H1 (cell line): ENCODE results near the gene PRR33. TPM values are rescaled to one million over a fixed set of nuclear protein-coding genes. Genes with fewer than 3 reads are reported as not detected.

ENCODE experiments used
- CTCF ChIA-PET: fragments of 300-600 bp; sonication (Branson Sonifier 250); formaldehyde crosslinking; loops from one replicate; lab custom pipeline; 2021; ENCODE audit not compliant: partially characterized antibody; lab: Charles Lee
- POLR2A ChIA-PET: fragments of 300-600 bp; sonication (Branson Sonifier 250); formaldehyde crosslinking; loops from one replicate; lab custom pipeline; 2021; ENCODE audit warnings: inconsistent platforms; ENCODE audit not compliant: partially characterized antibody; lab: Charles Lee
- DNase-seq, 2 experiments: peaks; one replicate each; pipeline versions ENCODE4 v3.0.0 to v3.0.0-alpha.2; 2010 to 2022; ENCODE audit warnings: low spot score in 2 of 2, low read depth in 1 of 2, mixed read lengths in 1 of 2
- FAIRE-seq: peaks from 2 replicates; lab custom pipeline; 2011; peaks lifted over from hg19 to GRCh38; lab: Jason Lieb, UNC
- H2AFZ ChIP-seq: 2 replicates; pipeline ENCODE4 v1.8.1; 2012; ENCODE audit warnings: low read length, inconsistent platforms
- H2AK5ac ChIP-seq: 2 replicates; pipeline ENCODE4 v1.6.1; 2013; ENCODE audit warnings: low read depth, low read length
- H2BK120ac ChIP-seq: replicated peaks from 2 replicates; pipeline ENCODE3; 2013; ENCODE audit warnings: low read depth, low read length, inconsistent platforms
- H2BK12ac ChIP-seq: 2 replicates; pipeline ENCODE4 v1.6.1; 2013; ENCODE audit warnings: low read depth, low read length
- H2BK15ac ChIP-seq: 2 replicates; pipeline ENCODE4 v1.6.1; 2013; ENCODE audit warnings: low read length
- H2BK20ac ChIP-seq: 2 replicates; pipeline ENCODE4 v1.6.1; 2013; ENCODE audit warnings: low read length
- H2BK5ac ChIP-seq: 2 replicates; pipeline ENCODE4 v1.6.1; 2013; ENCODE audit warnings: low read depth, low read length
- H3K14ac ChIP-seq: 2 replicates; pipeline ENCODE4 v1.6.1; 2013; ENCODE audit warnings: inconsistent platforms; ENCODE audit not compliant: insufficient read length
- H3K18ac ChIP-seq: 2 replicates; pipeline ENCODE4 v1.6.1; 2013; ENCODE audit warnings: low read length; ENCODE audit errors: extremely low read depth
- H3K23ac ChIP-seq: 2 replicates; pipeline ENCODE4 v1.6.1; 2013; ENCODE audit warnings: inconsistent platforms; ENCODE audit not compliant: insufficient read length
- H3K23me2 ChIP-seq: 2 replicates; pipeline ENCODE4 v1.6.1; 2013; ENCODE audit warnings: low read depth, low read length
- H3K27ac ChIP-seq: 2 replicates; pipeline ENCODE4 v1.6.1; 2011; ENCODE audit warnings: low read depth, low read length, inconsistent platforms
- H3K27me3 ChIP-seq, 4 experiments: replicated peaks in 1 of 4; 1 replicate in 1 of 4; 2 replicates in 3 of 4; pipeline versions ENCODE4 v1.6.1 to v1.8.1; 2011 to 2013; ENCODE audit warnings: low read length in 3 of 4, mild to moderate bottlenecking in 3 of 4, inconsistent platforms in 2 of 4, mixed read lengths in 2 of 4, moderate library complexity in 1 of 4; ENCODE audit not compliant: control insufficient read depth in 3 of 4, insufficient read depth in 3 of 4; ENCODE audit errors: extremely low read depth in 1 of 4
- H3K36me3 ChIP-seq, 4 experiments: 2 replicates each; pipeline versions ENCODE4 v1.6.1 to v1.8.1; 2011 to 2013; ENCODE audit warnings: mild to moderate bottlenecking in 4 of 4, low read length in 3 of 4, moderate library complexity in 2 of 4, control low read depth in 1 of 4, inconsistent platforms in 1 of 4; ENCODE audit not compliant: insufficient read depth in 4 of 4, control insufficient read depth in 2 of 4
- H3K4ac ChIP-seq: replicated peaks from 2 replicates; pipeline ENCODE3; 2013; ENCODE audit warnings: low read length, low read depth, mixed read lengths, inconsistent platforms; ENCODE audit not compliant: insufficient read length
- H3K4me1 ChIP-seq, 4 experiments: replicated peaks in 1 of 4; 1 replicate in 1 of 4; 2 replicates in 3 of 4; pipeline versions ENCODE4 v1.6.1 to v1.8.1; 2011 to 2013; ENCODE audit warnings: low read length in 3 of 4, inconsistent platforms in 2 of 4, mixed read lengths in 1 of 4; ENCODE audit not compliant: insufficient read depth in 4 of 4, control insufficient read depth in 3 of 4
- H3K4me2 ChIP-seq, 2 experiments: 2 replicates each; pipeline versions ENCODE4 v1.6.1 to v1.8.1; 2011 to 2013; ENCODE audit warnings: low read depth in 2 of 2, low read length in 2 of 2, control low read depth in 1 of 2, inconsistent platforms in 1 of 2, mild to moderate bottlenecking in 1 of 2; ENCODE audit not compliant: insufficient read depth in 1 of 2
- H3K4me3 ChIP-seq, 4 experiments: fragments of 200-600, 300-600 bp in 1 of 4; sonication (generic), shearing (Covaris generic), sonication (Bioruptor Twin) in 1 of 4; 2 replicates each; pipeline versions ENCODE4 v1.5.1 to v1.8.1; 2011 to 2016; ENCODE audit warnings: low read length in 4 of 4, low read depth in 3 of 4, control low read depth in 2 of 4, inconsistent platforms in 2 of 4, mild to moderate bottlenecking in 2 of 4, mixed read lengths in 1 of 4, moderate library complexity in 1 of 4; ENCODE audit not compliant: insufficient read depth in 2 of 4; ENCODE audit errors: extremely low read depth in 1 of 4
- H3K56ac ChIP-seq: replicated peaks from 2 replicates; pipeline ENCODE3; 2013; ENCODE audit warnings: low read depth, mild to moderate bottlenecking, mixed read lengths, low read length, inconsistent platforms; ENCODE audit not compliant: insufficient read length
- H3K79me1 ChIP-seq: 2 replicates; pipeline ENCODE4 v1.6.1; 2013; ENCODE audit warnings: low read depth, low read length, control low read depth
- H3K79me2 ChIP-seq, 2 experiments: 2 replicates each; pipeline versions ENCODE4 v1.6.1 to v1.8.1; 2012 to 2013; ENCODE audit warnings: low read length in 2 of 2, mild to moderate bottlenecking in 2 of 2, inconsistent platforms in 1 of 2; ENCODE audit not compliant: insufficient read depth in 2 of 2, control insufficient read depth in 1 of 2
- H3K9ac ChIP-seq, 4 experiments: replicated peaks in 1 of 4; 1 replicate in 1 of 4; 2 replicates in 3 of 4; pipeline versions ENCODE4 v1.6.1 to v1.8.1; 2011 to 2013; ENCODE audit warnings: low read depth in 3 of 4, low read length in 3 of 4, control low read depth in 2 of 4, mild to moderate bottlenecking in 2 of 4, moderate library complexity in 2 of 4, inconsistent platforms in 1 of 4; ENCODE audit errors: extremely low read depth in 1 of 4
- H3K9me3 ChIP-seq, 2 experiments: 2 replicates each; pipeline versions ENCODE4 v1.6.1 to v1.8.1; 2012 to 2013; ENCODE audit warnings: mild to moderate bottlenecking in 2 of 2, moderate library complexity in 2 of 2, control low read depth in 1 of 2, inconsistent platforms in 1 of 2, low read depth in 1 of 2, low read length in 1 of 2, mixed read lengths in 1 of 2; ENCODE audit not compliant: insufficient read depth in 2 of 2
- H4K20me1 ChIP-seq, 2 experiments: replicated peaks in 1 of 2; 2 replicates each; pipeline versions ENCODE3 to v1.8.1; 2011 to 2013; ENCODE audit warnings: inconsistent platforms in 2 of 2, low read length in 2 of 2, mild to moderate bottlenecking in 1 of 2; ENCODE audit not compliant: insufficient read depth in 2 of 2, control insufficient read depth in 1 of 2
- H4K5ac ChIP-seq: 2 replicates; pipeline ENCODE4 v1.6.1; 2013; ENCODE audit warnings: low read length, low read depth, mixed read lengths, inconsistent platforms; ENCODE audit not compliant: insufficient read length
- H4K8ac ChIP-seq: 2 replicates; pipeline ENCODE4 v1.8.0; 2013; ENCODE audit warnings: mild to moderate bottlenecking, moderate library complexity, low read length, inconsistent platforms; ENCODE audit not compliant: insufficient read depth; ENCODE audit errors: extremely low read depth
- H4K91ac ChIP-seq: replicated peaks from 2 replicates; pipeline ENCODE3; 2013; ENCODE audit warnings: low read length, mixed read lengths, inconsistent platforms; ENCODE audit not compliant: insufficient read length
- BCL11A ChIP-seq, 2 experiments: IDR thresholded peaks; one replicate each; pipeline ENCODE4 v1.6.1; 2011; ENCODE audit warnings: low read depth in 2 of 2, low read length in 2 of 2, mild to moderate bottlenecking in 2 of 2
- BRCA1 ChIP-seq: IDR thresholded peaks from 2 replicates; pipeline ENCODE4 v1.6.1; 2012; ENCODE audit warnings: low read depth, low read length, improper control_type of control experiment
- CREB1 ChIP-seq: IDR thresholded peaks from 2 replicates; pipeline ENCODE4 v1.6.1; 2012; ENCODE audit warnings: inconsistent platforms
- CTCF ChIP-seq, 3 experiments: IDR thresholded peaks; 1 replicate in 2 of 3; 2 replicates in 1 of 3; pipeline versions ENCODE4 v1.5.1 to v1.6.1; 2011; ENCODE audit warnings: low read length in 3 of 3, mild to moderate bottlenecking in 3 of 3, inconsistent platforms in 2 of 3, low read depth in 1 of 3, moderate library complexity in 1 of 3; ENCODE audit not compliant: insufficient read depth in 1 of 3; ENCODE audit errors: control extremely low read depth in 1 of 3
- EGR1 ChIP-seq: IDR thresholded peaks from 2 replicates; pipeline ENCODE4 v1.6.1; 2011; ENCODE audit warnings: low read depth, low read length, borderline replicate concordance
- EZH2 ChIP-seq: fragments of 200-600 bp; sonication (generic); IDR thresholded peaks from 2 replicates; pipeline ENCODE4 v1.7.1; 2012; ENCODE audit warnings: low read depth, mild to moderate bottlenecking, moderate library complexity, low read length, inconsistent platforms; ENCODE audit not compliant: severe bottlenecking
- MAFK ChIP-seq: IDR thresholded peaks from 2 replicates; pipeline ENCODE4 v1.6.1; 2012; ENCODE audit warnings: low read depth, mild to moderate bottlenecking, improper control_type of control experiment, low read length
- POLR2A ChIP-seq, 2 experiments: IDR thresholded peaks; 1 replicate in 1 of 2; 2 replicates in 1 of 2; pipeline ENCODE4 v1.6.1; 2011; ENCODE audit warnings: low read depth in 2 of 2, low read length in 2 of 2, mild to moderate bottlenecking in 2 of 2; ENCODE audit errors: control extremely low read depth in 1 of 2
- RXRA ChIP-seq: IDR thresholded peaks from 2 replicates; pipeline ENCODE4 v1.6.1; 2011; ENCODE audit warnings: low read depth, mild to moderate bottlenecking, low read length, moderate library complexity; ENCODE audit not compliant: insufficient read depth
- SP1 ChIP-seq: IDR thresholded peaks from 2 replicates; pipeline ENCODE4 v1.6.1; 2011; ENCODE audit warnings: low read depth, low read length
- SRF ChIP-seq: IDR thresholded peaks from 2 replicates; pipeline ENCODE4 v1.6.1; 2011; ENCODE audit warnings: mild to moderate bottlenecking, low read depth, low read length, moderate library complexity
- TEAD4 ChIP-seq: IDR thresholded peaks from 2 replicates; pipeline ENCODE4 v1.6.1; 2012; ENCODE audit warnings: low read depth, low read length, inconsistent platforms, mixed read lengths
- WGBS, 2 experiments: shearing (Covaris generic) in 1 of 2; methylation state at CpG; one replicate each; pipeline versions ENCODE4 v1.1.6 to v1.1.7; 2013 to 2015; ENCODE audit warnings: low lambda C conversion rate in 2 of 2, mixed read lengths in 2 of 2, inconsistent platforms in 1 of 2, low coverage in 1 of 2, missing lambda C conversion rate in 1 of 2; ENCODE audit not compliant: insufficient replicate concordance in 2 of 2, insufficient coverage in 1 of 2, insufficient read length in 1 of 2; ENCODE audit errors: extremely low coverage in 1 of 2, missing lambda C conversion rate in 1 of 2; 5-methylcytosine and 5-hydroxymethylcytosine counted together
- polyA plus RNA-seq, 7 experiments: library from polyadenylated mRNA; depleted of rRNA in 3 of 7; stranded (reverse) in 5 of 7; unstranded in 2 of 7; fragments of >200 nt in 5 of 7; fragments of 200-250 nt in 2 of 7; gene quantifications; 1 replicate in 5 of 7; 2 replicates in 1 of 7; 4 replicates in 1 of 7; pipeline versions ENCODE4 v1.2.1 to v1.2.3, GENCODE V29; 2011 to 2013; ENCODE audit warnings: missing spikeins in 2 of 7, mixed read lengths in 2 of 7
- total RNA-seq: library from RNA; stranded (reverse); fragmentation: NEBNext Ultra II Directional; extraction: Animal tissue kit (Norgen Biotek cat#: 25700); gene quantifications from 2 replicates; pipeline ENCODE4 v1.2.1, GENCODE V29; 2021

The PRR33 gene
- total and polyA plus RNA-seq, 2 of the 8 experiments (the other 6 are each of a cell fraction or from before 2014, with no cell fraction given): 0.02 TPM; not detected in 1

DNA sequence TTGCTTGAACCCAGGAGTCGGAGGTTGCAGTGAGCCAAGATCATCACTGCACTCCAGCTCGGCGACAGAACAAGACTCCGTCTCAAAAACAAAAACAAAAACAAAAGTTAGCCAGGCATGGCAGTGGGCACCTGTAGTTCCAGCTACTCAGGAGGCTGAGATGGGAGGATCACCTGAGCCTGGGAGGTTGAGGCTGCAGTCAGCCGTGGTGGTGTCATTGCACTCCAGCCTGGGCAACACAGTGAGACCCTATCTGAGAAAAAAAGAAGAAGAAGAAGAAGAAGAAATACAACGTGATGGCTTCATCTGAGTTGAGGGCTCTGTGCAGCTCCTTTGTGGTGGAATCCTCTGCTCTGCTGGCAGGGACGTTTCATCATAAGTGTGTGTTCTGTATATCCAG is 17.8 kb upstream of the PRR33 start:
- H3K79me1 ChIP-seq: no peaks in the 10 kb centered on the region
- no peak overlapping the region for H2BK5ac ChIP-seq
- H3K23ac ChIP-seq: no peak overlapping the region
- DNase-seq: no peak
- H2BK12ac ChIP-seq: peak overlapping the region; percentile 68; the same call in 1 of the 2 replicates
- H2BK15ac ChIP-seq: no peak overlapping the region
- peak overlapping the region; percentile 61; the same call in 1 of the 2 replicates for H2BK20ac ChIP-seq
- H3K4me3 ChIP-seq: no peak overlapping the region
- FAIRE-seq: no peak
- H3K23me2 ChIP-seq: no peaks in the 10 kb centered on the region
- no peaks in the 10 kb centered on the region for H3K79me2 ChIP-seq
- CTCF ChIA-PET: interaction anchor here (0.6 to 4.1 kb wide), 5 partner anchors 33 to 531 kb away, joined by 3 to 28 read pairs (median 3); no protein-coding TSS in a partner anchor
- no peak overlapping the region for H4K8ac ChIP-seq
- H4K20me1 ChIP-seq: no peaks in the 10 kb centered on the region
- no peak overlapping the region for H2AK5ac ChIP-seq
- H4K91ac ChIP-seq: no peak overlapping the region
- H2AFZ ChIP-seq: no peak overlapping the region
- H3K4me1 ChIP-seq: peaks cover 2 to 10% (median 6%) of the 10 kb centered on the region in 4 experiments; a peak in 6 of 7 replicates
- no peak overlapping the region for H2BK120ac ChIP-seq
- POLR2A ChIA-PET: no interaction called here
- H3K14ac ChIP-seq: no peak overlapping the region
- no peak overlapping the region; the same call in 1 of the 2 replicates for H3K18ac ChIP-seq
- no peaks in the 10 kb centered on the region for H3K36me3 ChIP-seq
- peaks cover 0 to 3% (median 2%) of the 10 kb centered on the region in 4 experiments; a peak in 1 of 7 replicates for H3K27me3 ChIP-seq
- no peak overlapping the region for H3K56ac ChIP-seq
- H3K9ac ChIP-seq: no peak overlapping the region
- no peaks in the 10 kb centered on the region for H3K9me3 ChIP-seq
- 92% methylated on average over 7 of the region's 7 CpGs; no CpG with 5 or more reads in 1 of the 2 experiments for WGBS, 2 experiments
- H4K5ac ChIP-seq: no peak overlapping the region
- no peak overlapping the region for H3K27ac ChIP-seq
- no peak overlapping the region for H3K4me2 ChIP-seq
- no peak overlapping the region for H3K4ac ChIP-seq
- TF ChIP-seq SRF (no peak), EZH2 (no peak), MAFK (no peak), POLR2A (IDR thresholded peaks at IDR 0.05; ENCODE audit: control extremely low read depth in 1 of 2, low read depth in 2 of 2, low read length in 2 of 2) (no peak), RXRA (no peak), BCL11A (IDR thresholded peaks at IDR 0.05; ENCODE audit: low read depth in 2 of 2, low read length in 2 of 2) (no peak), EGR1 (no peak), CTCF (IDR thresholded peaks at IDR 0.05; ENCODE audit: control extremely low read depth in 1 of 3, insufficient read depth in 1 of 3, low read depth in 1 of 3, low read length in 3 of 3) (no peak), SP1 (no peak), CREB1 (no peak), TEAD4 (no peak), BRCA1 (no peak)
